Measurements from ENCODE around the gene SYT9. TPM values are rescaled to one million over a fixed set of nuclear protein-coding genes. Genes with fewer than 3 reads are reported as not detected.

The SYT9 gene
- total RNA-seq, 1 donor, result 0.09 TPM

- H3K4me3 ChIP-seq (ENCODE audit: low read depth, low read length), result no peak overlapping the region
- no peak for TF ChIP-seq CTCF (IDR thresholded peaks at IDR 0.05; ENCODE audit: insufficient read depth, low read length)
- no peak for DNase-seq (ENCODE audit: low read depth)
Measured at GRCh38 chr11:7381937-7382336, 130.2 kb downstream of the SYT9 start.

- H3K4me3 ChIP-seq (ENCODE audit: low read depth, low read length), result no peak overlapping the region
- DNase-seq (ENCODE audit: low read depth), result no peak
- no peak for TF ChIP-seq CTCF (IDR thresholded peaks at IDR 0.05; ENCODE audit: insufficient read depth, low read length)
Measured at GRCh38 chr11:7383406-7383805, 131.7 kb downstream of the SYT9 start.

GRCh38 chr11:7384691-7385090 lies 133.0 kb downstream of the SYT9 start:
- no peak overlapping the region for H3K4me3 ChIP-seq (ENCODE audit: low read depth, low read length)
- DNase-seq (ENCODE audit: low read depth), result no peak
- TF ChIP-seq CTCF (IDR thresholded peaks at IDR 0.05; ENCODE audit: insufficient read depth, low read length), result no peak

- no peak for TF ChIP-seq CTCF (IDR thresholded peaks at IDR 0.05; ENCODE audit: insufficient read depth, low read length)
- DNase-seq (ENCODE audit: low read depth), result no peak
- no peak overlapping the region for H3K4me3 ChIP-seq (ENCODE audit: low read depth, low read length)
Measured at GRCh38 chr11:7385532-7385931, 133.8 kb downstream of the SYT9 start.

- H3K4me3 ChIP-seq (ENCODE audit: low read depth, low read length), result no peak overlapping the region
- no peak for DNase-seq (ENCODE audit: low read depth)
- no peak for TF ChIP-seq CTCF (IDR thresholded peaks at IDR 0.05; ENCODE audit: insufficient read depth, low read length)
Measured at GRCh38 chr11:7413961-7414915, 162.5 kb downstream of the SYT9 start.

GRCh38 chr11:7414973-7415817 lies 163.5 kb downstream of the SYT9 start:
- no peak overlapping the region for H3K4me3 ChIP-seq (ENCODE audit: low read depth, low read length)
- TF ChIP-seq CTCF (IDR thresholded peaks at IDR 0.05; ENCODE audit: insufficient read depth, low read length), result no peak
- no peak for DNase-seq (ENCODE audit: low read depth)

All from fibroblast of the aortic adventitia (primary cell).